GM04503 (cell line): ENCODE results near the gene MMP10.
"Not testable (repeated sequence)": the region's sequence is repeated elsewhere in the genome, so short reads cannot be mapped to it uniquely, and the experiment has no call there.

ENCODE experiments used
- DNase-seq: peaks from one replicate; pipeline ENCODE4 v3.0.0-alpha.2; 2012; ENCODE audit warnings: low read depth

Gene MMP10

GRCh38 chr11:102783016-102783415 is 2.6 kb upstream of the MMP10 start:
- no peak for DNase-seq

- no peak for DNase-seq
These were observed 1.2 kb upstream of the MMP10 start for GRCh38 chr11:102781676-102782075.

- DNase-seq: no peak
These were observed 4.0 kb downstream of the MMP10 start for GRCh38 chr11:102776454-102776853.

- no peak for DNase-seq
These were observed 7.0 kb downstream of the MMP10 start for GRCh38 chr11:102773386-102773785.

GRCh38 chr11:102771351-102771750 is 9.1 kb downstream of the MMP10 start:
- DNase-seq: no peak

- no peak for DNase-seq
These were observed 10.2 kb downstream of the MMP10 start for GRCh38 chr11:102770191-102770590.

- no peak for DNase-seq
These were observed 12.6 kb downstream of the MMP10 start for GRCh38 chr11:102767800-102768199.

- DNase-seq: no peak
These were observed 17.0 kb downstream of the MMP10 start for GRCh38 chr11:102763440-102763839.

- no peak for DNase-seq
These were observed 18.1 kb downstream of the MMP10 start for GRCh38 chr11:102762361-102762767.

- DNase-seq: peak; percentile 34
These were observed 18.7 kb downstream of the MMP10 start for GRCh38 chr11:102761646-102762238.

- DNase-seq: peak; percentile 97
These were observed 19.9 kb downstream of the MMP10 start for GRCh38 chr11:102760344-102761035.

- DNase-seq: no peak
These were observed 22.4 kb downstream of the MMP10 start for GRCh38 chr11:102757823-102758549.

GRCh38 chr11:102753267-102753666 is 27.2 kb downstream of the MMP10 start:
- no peak for DNase-seq

GRCh38 chr11:102751673-102752072 is 28.8 kb downstream of the MMP10 start:
- no peak for DNase-seq

- DNase-seq: no peak
These were observed 31.2 kb downstream of the MMP10 start for GRCh38 chr11:102749101-102749722.

GRCh38 chr11:102746746-102747578 is 33.5 kb downstream of the MMP10 start:
- DNase-seq: not testable (repeated sequence)

- DNase-seq: no peak
These were observed 45.8 kb downstream of the MMP10 start for GRCh38 chr11:102734650-102735049.

GRCh38 chr11:102733232-102733875 is 47.1 kb downstream of the MMP10 start:
- DNase-seq: no peak

- DNase-seq: not testable (repeated sequence)
These were observed 49.5 kb downstream of the MMP10 start for GRCh38 chr11:102730944-102731343.

GRCh38 chr11:102729849-102730815 is 50.3 kb downstream of the MMP10 start:
- DNase-seq: no peak
